Left ventricle myocardium inferior (tissue), 1 donor: ENCODE measurements around the gene INPP4A. TPM values are rescaled to one million over a fixed set of nuclear protein-coding genes. Genes with fewer than 3 reads are reported as not detected.

Source experiments
- DNase-seq: peaks from one replicate; pipeline ENCODE4 v3.0.0-alpha.2; 2020
- H3K27ac ChIP-seq: fragments of 200-600 bp; replicated peaks from 2 replicates; pipeline ENCODE4 v1.8.0; 2021
- H3K27me3 ChIP-seq: fragments of 200-600 bp; 2 replicates; pipeline ENCODE4 v1.8.0; 2021; ENCODE audit warnings: low read depth
- H3K36me3 ChIP-seq: fragments of 200-600 bp; 2 replicates; pipeline ENCODE4 v1.8.0; 2021
- H3K4me1 ChIP-seq: fragments of 200-600 bp; 2 replicates; pipeline ENCODE4 v1.8.0; 2021
- H3K4me3 ChIP-seq: fragments of 200-600 bp; 2 replicates; pipeline ENCODE4 v1.8.0; 2021; ENCODE audit warnings: mild to moderate bottlenecking, moderate library complexity
- H3K9me3 ChIP-seq: fragments of 200-600 bp; replicated peaks from 2 replicates; pipeline ENCODE4 v1.8.0; 2021
- CTCF ChIP-seq: fragments of 200-600 bp; IDR thresholded peaks from 2 replicates; pipeline ENCODE4 v1.8.0; 2021; ENCODE audit warnings: antibody characterized with exemption, mild to moderate bottlenecking, borderline replicate concordance
- intact Hi-C: fragments of 100-400 bp; cut with micrococcal nuclease; formaldehyde crosslinking; loops from one replicate; pipeline ENCODE4 v1.11.0; 2022
- total RNA-seq: library from RNA; stranded (reverse); fragmentation: NEBNext Ultra II Directional; extraction: Animal tissue kit (Norgen Biotek cat#: 25700); gene quantifications from one replicate; pipeline ENCODE4 v1.2.1, GENCODE V29; 2021
- donor health status: DM: no; HTN: yes; CAD: no; lungs with severe emphysema.

INPP4A gene
- total RNA-seq, 1 donor from 2014 or later, result 20.8 TPM

- Histone ChIP-seq H3K4me1 (peaks cover 14% of the 10 kb centered on the region), H3K36me3 (peaks cover 7% of the 10 kb centered on the region), H3K27ac (no peak overlapping the region), H3K27me3 (no peaks in the 10 kb centered on the region), H3K9me3 (no peaks in the 10 kb centered on the region), H3K4me3 (no peak overlapping the region)
- intact Hi-C loops, result no loop called here
- DNase-seq, result no peak
- TF ChIP-seq CTCF, result no peak
These were observed 76.1 kb downstream of the INPP4A start for GRCh38 chr2:98520806-98521205.

- TF ChIP-seq CTCF, result no peak
- intact Hi-C loops, result no loop called here
- peaks cover 14% of the 10 kb centered on the region for H3K4me1 ChIP-seq
These were observed 76.6 kb downstream of the INPP4A start for GRCh38 chr2:98521266-98521665.

GRCh38 chr2:98522854-98523253 is 78.2 kb downstream of the INPP4A start:
- Histone ChIP-seq H3K36me3 (peaks cover 7% of the 10 kb centered on the region), H3K27ac (no peak overlapping the region), H3K4me1 (peaks cover 6% of the 10 kb centered on the region), H3K4me3 (no peak overlapping the region), H3K27me3 (no peaks in the 10 kb centered on the region), H3K9me3 (no peaks in the 10 kb centered on the region)
- intact Hi-C loops, result no loop called here
- DNase-seq, result no peak
- TF ChIP-seq CTCF, result no peak

More at GRCh38 chr2:98521266-98521665, 76.6 kb downstream of the INPP4A start:
- Histone ChIP-seq H3K36me3 (peaks cover 7% of the 10 kb centered on the region), H3K27ac (no peak overlapping the region), H3K9me3 (no peaks in the 10 kb centered on the region), H3K4me3 (no peak overlapping the region), H3K27me3 (no peaks in the 10 kb centered on the region)
- no peak for DNase-seq

- intact Hi-C loops, result no loop called here
- peaks cover 7% of the 10 kb centered on the region for H3K36me3 ChIP-seq
- no peak overlapping the region for H3K27ac ChIP-seq
- no peaks in the 10 kb centered on the region for H3K4me1 ChIP-seq
- TF ChIP-seq CTCF, result no peak
- no peaks in the 10 kb centered on the region for H3K9me3 ChIP-seq
- no peak for DNase-seq
- no peak overlapping the region for H3K4me3 ChIP-seq
- no peaks in the 10 kb centered on the region for H3K27me3 ChIP-seq
These were observed 79.5 kb downstream of the INPP4A start for GRCh38 chr2:98524168-98524567.

GRCh38 chr2:98528349-98528748 is 83.7 kb downstream of the INPP4A start:
- TF ChIP-seq CTCF, result no peak
- Histone ChIP-seq H3K27me3 (no peaks in the 10 kb centered on the region), H3K9me3 (no peaks in the 10 kb centered on the region), H3K27ac (no peak overlapping the region), H3K4me1 (no peaks in the 10 kb centered on the region), H3K4me3 (no peak overlapping the region), H3K36me3 (no peaks in the 10 kb centered on the region)
- intact Hi-C loops, result no loop called here
- DNase-seq, result no peak

- no peak overlapping the region for H3K27ac ChIP-seq
- no peaks in the 10 kb centered on the region for H3K4me1 ChIP-seq
- intact Hi-C loops, result no loop called here
- no peak for DNase-seq
- no peak for TF ChIP-seq CTCF
- H3K27me3 ChIP-seq, result no peaks in the 10 kb centered on the region
- H3K36me3 ChIP-seq, result no peaks in the 10 kb centered on the region
- no peak overlapping the region for H3K4me3 ChIP-seq
- no peaks in the 10 kb centered on the region for H3K9me3 ChIP-seq
These were observed 85.5 kb downstream of the INPP4A start for GRCh38 chr2:98530114-98530513.
